Fibroblast of skin of back (primary cell): ENCODE measurements around the gene SEBOX.

Experiments
- DNase-seq: peaks from one replicate; pipeline ENCODE4 v3.0.0-alpha.2; 2013

Gene SEBOX

GRCh38 chr17:28317966-28318758 is 46.8 kb downstream of the SEBOX start:
- no peak for DNase-seq

GRCh38 chr17:28317099-28317965 is 47.7 kb downstream of the SEBOX start:
- DNase-seq: no peak

- DNase-seq: no peak
Observed at GRCh38 chr17:28315846-28316705, 48.9 kb downstream of the SEBOX start.

- no peak for DNase-seq
Observed at GRCh38 chr17:28313841-28314240, 51.2 kb downstream of the SEBOX start.
